ENCODE data around the gene CUL4A.
A peak's percentile ranks its signal among the peaks of the same experiment; 100 is the strongest.

The CUL4A gene

GRCh38 chr13:113182046-113182445 lies 27.4 kb upstream of the CUL4A start:
- DNase-seq = no peak

GRCh38 chr13:113183450-113184129 lies 25.8 kb upstream of the CUL4A start:
- no peak for DNase-seq

GRCh38 chr13:113184568-113185440 lies 24.6 kb upstream of the CUL4A start:
- DNase-seq = no peak

GRCh38 chr13:113186061-113186900 lies 23.1 kb upstream of the CUL4A start:
- DNase-seq = no peak

- DNase-seq = peak; percentile 84
Observed at GRCh38 chr13:113187263-113187669, 22.1 kb upstream of the CUL4A start.

GRCh38 chr13:113187883-113188665 lies 21.3 kb upstream of the CUL4A start:
- DNase-seq = no peak

- DNase-seq = no peak
Observed at GRCh38 chr13:113190181-113190580, 19.2 kb upstream of the CUL4A start.

GRCh38 chr13:113192279-113192678 lies 17.1 kb upstream of the CUL4A start:
- no peak for DNase-seq

GRCh38 chr13:113192902-113193301 lies 16.5 kb upstream of the CUL4A start:
- no peak for DNase-seq

GRCh38 chr13:113195360-113195759 lies 14.1 kb upstream of the CUL4A start:
- no peak for DNase-seq

GRCh38 chr13:113196970-113197737 lies 12.3 kb upstream of the CUL4A start:
- DNase-seq = no peak

- no peak for DNase-seq
Observed at GRCh38 chr13:113201815-113202214, 7.6 kb upstream of the CUL4A start.

GRCh38 chr13:113202912-113203311 lies 6.5 kb upstream of the CUL4A start:
- DNase-seq = no peak

GRCh38 chr13:113203507-113204377 lies 5.7 kb upstream of the CUL4A start:
- no peak for DNase-seq

- no peak for DNase-seq
Observed at GRCh38 chr13:113204378-113204734, 5.1 kb upstream of the CUL4A start.

- DNase-seq = no peak
Observed at GRCh38 chr13:113205428-113205931, 3.9 kb upstream of the CUL4A start.

GRCh38 chr13:113207460-113207859 lies 2.0 kb upstream of the CUL4A start:
- no peak for DNase-seq

- no peak for DNase-seq
Observed at GRCh38 chr13:113207890-113208420, 1.5 kb upstream of the CUL4A start.

GRCh38 chr13:113208421-113209335 lies 735 bp upstream of the CUL4A start, which contains the start of gene PCID2:
PCID2 (minus strand) TSS chr13:113208669; CDS start chr13:113208634, 35 bp downstream.
- peak; percentile 70 for DNase-seq
